ENCODE data around the gene MEGF11.

GRCh38 chr15:65926459-65926858, 327.1 kb downstream of the MEGF11 start:
- TF ChIP-seq, protein P1, sequence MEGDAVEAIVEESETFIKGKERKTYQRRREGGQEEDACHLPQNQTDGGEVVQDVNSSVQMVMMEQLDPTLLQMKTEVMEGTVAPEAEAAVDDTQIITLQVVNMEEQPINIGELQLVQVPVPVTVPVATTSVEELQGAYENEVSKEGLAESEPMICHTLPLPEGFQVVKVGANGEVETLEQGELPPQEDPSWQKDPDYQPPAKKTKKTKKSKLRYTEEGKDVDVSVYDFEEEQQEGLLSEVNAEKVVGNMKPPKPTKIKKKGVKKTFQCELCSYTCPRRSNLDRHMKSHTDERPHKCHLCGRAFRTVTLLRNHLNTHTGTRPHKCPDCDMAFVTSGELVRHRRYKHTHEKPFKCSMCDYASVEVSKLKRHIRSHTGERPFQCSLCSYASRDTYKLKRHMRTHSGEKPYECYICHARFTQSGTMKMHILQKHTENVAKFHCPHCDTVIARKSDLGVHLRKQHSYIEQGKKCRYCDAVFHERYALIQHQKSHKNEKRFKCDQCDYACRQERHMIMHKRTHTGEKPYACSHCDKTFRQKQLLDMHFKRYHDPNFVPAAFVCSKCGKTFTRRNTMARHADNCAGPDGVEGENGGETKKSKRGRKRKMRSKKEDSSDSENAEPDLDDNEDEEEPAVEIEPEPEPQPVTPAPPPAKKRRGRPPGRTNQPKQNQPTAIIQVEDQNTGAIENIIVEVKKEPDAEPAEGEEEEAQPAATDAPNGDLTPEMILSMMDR (IDR thresholded peaks at IDR 0.05; ENCODE audit: insufficient read depth, low read length, poor library complexity, severe bottlenecking), result no peak
- no peak for TF ChIP-seq EZH2phosphoT487 (conservative IDR thresholded peaks at IDR 0.05; ENCODE audit: low read length)
